ENCODE data around the gene SMIM43. TPM values are rescaled to one million over a fixed set of nuclear protein-coding genes. Genes with fewer than 3 reads are reported as not detected.

The SMIM43 gene
- total RNA-seq, 2 donors from 2014 or later, result not detected

DNA sequence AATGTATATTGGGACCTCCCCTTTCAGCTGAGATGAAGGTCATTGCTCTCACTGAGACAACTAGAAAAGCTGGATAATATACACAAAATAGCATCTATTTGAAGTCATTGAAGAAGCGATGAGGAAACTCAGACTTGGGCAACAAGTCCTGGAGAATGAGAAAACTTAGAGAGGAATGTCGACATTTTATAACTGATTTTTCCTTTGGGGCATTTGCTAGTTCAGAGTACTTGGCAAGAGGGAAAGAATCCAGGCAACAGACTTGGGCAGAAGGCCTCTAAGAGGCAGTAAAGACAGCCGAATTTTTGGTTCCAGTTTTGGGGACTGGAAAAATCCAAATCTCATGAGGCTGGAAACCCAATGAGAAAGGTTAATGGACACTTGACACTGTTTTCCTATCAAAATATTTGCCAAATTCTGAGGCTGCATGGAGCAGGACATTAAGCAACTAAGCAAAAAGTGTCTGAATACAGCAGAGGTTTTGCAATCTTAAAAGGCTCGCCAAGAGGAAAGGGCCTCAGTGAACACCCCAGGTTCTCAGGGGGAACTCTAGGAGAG lies 47.2 kb downstream of the SMIM43 start:
- no peaks in the 10 kb centered on the region for H3K4me1 Mint-ChIP-seq (ENCODE audit: low read depth)
- no peak overlapping the region for H3K27ac Mint-ChIP-seq
- DNase-seq, result no peak
- peaks cover 39% of the 10 kb centered on the region for H3K27me3 Mint-ChIP-seq (ENCODE audit: low read depth)
- H3K4me3 Mint-ChIP-seq, result no peak overlapping the region
- H3K9me3 Mint-ChIP-seq, result no peaks in the 10 kb centered on the region
- ATAC-seq (replicated peaks in 1 of 2), result no peak
- no peaks in the 10 kb centered on the region for H3K36me3 Mint-ChIP-seq (ENCODE audit: insufficient read depth in 2 of 2)

DNA sequence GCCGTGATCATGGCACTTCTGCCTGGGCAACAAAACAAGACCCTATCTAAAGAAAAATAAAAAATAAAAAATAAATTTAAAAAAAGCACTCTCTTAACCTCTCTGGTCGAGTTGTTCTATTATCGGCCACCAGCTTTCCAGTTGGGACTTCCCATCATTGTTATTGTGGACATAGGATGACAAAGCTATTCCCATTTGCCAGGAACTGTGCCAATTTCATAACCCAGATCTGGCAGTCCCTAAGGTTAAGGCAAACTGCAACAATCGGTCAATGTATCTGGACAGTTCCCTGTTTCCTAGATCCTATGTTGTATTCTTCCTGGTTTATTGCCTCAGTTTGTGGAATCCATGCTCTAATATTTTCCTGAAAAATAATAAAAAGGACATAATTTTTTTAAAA lies 50.4 kb downstream of the SMIM43 start:
- H3K36me3 Mint-ChIP-seq (ENCODE audit: insufficient read depth in 2 of 2), result peaks cover 0 to 2% of the 10 kb centered on the region in 2 donors
- ATAC-seq (replicated peaks in 1 of 2) (no peak), DNase-seq (no peak)
- no peak overlapping the region for H3K27ac Mint-ChIP-seq
- no peak overlapping the region for H3K4me3 Mint-ChIP-seq
- H3K27me3 Mint-ChIP-seq (ENCODE audit: low read depth), result peaks cover 57% of the 10 kb centered on the region
- peaks cover 23% of the 10 kb centered on the region for H3K4me1 Mint-ChIP-seq (ENCODE audit: low read depth)
- no peaks in the 10 kb centered on the region for H3K9me3 Mint-ChIP-seq

DNA sequence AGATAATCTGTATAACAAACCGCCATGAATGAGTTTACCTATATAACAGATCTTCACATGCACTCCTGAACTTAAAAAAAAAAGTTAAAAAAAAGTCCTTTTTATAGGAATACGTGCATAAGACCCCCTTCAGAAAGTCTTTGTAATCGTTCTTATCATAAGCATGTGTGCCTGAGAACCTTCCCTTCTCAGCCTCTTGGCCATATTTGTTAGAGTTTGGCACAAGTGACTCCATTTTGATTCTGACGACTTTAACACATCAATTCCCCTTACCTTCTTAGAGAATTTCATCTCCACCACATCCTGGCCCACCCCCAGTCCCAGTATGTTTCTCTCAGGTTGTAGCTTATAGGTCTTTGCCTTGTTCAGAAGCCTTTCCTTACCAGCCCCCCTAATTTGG lies 52.2 kb downstream of the SMIM43 start:
- Mint-ChIP-seq H3K27me3 (ENCODE audit: low read depth) (peaks cover 69% of the 10 kb centered on the region), H3K36me3 (ENCODE audit: insufficient read depth in 2 of 2) (peaks cover 0 to 2% of the 10 kb centered on the region in 2 donors), H3K9me3 (no peaks in the 10 kb centered on the region), H3K4me3 (no peak overlapping the region), H3K27ac (no peak overlapping the region), H3K4me1 (ENCODE audit: low read depth) (peaks cover 33% of the 10 kb centered on the region)
- ATAC-seq (replicated peaks in 1 of 2) (no peak), DNase-seq (no peak)

DNA sequence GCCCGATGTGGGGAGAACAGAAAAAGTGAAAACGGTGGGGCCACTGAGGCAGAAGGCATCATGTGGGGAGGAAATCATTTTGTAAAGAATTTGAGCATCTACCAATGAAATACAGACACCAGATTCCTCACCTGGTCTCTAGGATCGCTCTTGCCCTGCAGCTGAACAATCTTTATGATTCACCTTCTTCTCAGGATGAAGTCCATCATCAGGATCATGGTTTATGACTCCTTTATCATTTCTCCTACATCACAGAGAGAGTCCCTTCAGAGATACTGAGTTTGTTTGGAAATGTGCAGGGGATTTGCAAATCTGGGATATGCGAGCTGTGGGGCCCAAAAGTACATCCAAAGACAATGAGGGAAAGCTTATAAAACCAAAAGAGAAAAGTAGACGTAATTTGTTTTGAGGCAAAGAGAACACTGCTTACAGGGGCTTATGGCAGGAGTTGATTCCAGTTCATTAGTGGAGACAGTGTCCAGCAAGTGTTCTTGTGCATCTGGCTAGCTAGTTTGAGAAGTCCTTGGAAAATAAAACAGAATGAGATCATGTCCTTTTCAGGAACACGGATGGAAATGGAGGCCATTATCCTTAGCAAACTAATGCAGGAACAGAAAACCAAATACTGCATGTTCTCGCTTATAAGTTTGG lies 52.8 kb downstream of the SMIM43 start:
- H3K36me3 Mint-ChIP-seq (ENCODE audit: insufficient read depth in 2 of 2), result peaks cover 0 to 2% of the 10 kb centered on the region in 2 donors
- H3K4me1 Mint-ChIP-seq (ENCODE audit: low read depth), result peaks cover 39% of the 10 kb centered on the region
- DNase-seq (no peak), ATAC-seq (replicated peaks in 1 of 2) (no peak)
- no peak overlapping the region for H3K27ac Mint-ChIP-seq
- no peaks in the 10 kb centered on the region for H3K9me3 Mint-ChIP-seq
- H3K27me3 Mint-ChIP-seq (ENCODE audit: low read depth), result peaks cover 67% of the 10 kb centered on the region
- H3K4me3 Mint-ChIP-seq, result peak overlapping the region in 1 of 2 donors; percentile 65

DNA sequence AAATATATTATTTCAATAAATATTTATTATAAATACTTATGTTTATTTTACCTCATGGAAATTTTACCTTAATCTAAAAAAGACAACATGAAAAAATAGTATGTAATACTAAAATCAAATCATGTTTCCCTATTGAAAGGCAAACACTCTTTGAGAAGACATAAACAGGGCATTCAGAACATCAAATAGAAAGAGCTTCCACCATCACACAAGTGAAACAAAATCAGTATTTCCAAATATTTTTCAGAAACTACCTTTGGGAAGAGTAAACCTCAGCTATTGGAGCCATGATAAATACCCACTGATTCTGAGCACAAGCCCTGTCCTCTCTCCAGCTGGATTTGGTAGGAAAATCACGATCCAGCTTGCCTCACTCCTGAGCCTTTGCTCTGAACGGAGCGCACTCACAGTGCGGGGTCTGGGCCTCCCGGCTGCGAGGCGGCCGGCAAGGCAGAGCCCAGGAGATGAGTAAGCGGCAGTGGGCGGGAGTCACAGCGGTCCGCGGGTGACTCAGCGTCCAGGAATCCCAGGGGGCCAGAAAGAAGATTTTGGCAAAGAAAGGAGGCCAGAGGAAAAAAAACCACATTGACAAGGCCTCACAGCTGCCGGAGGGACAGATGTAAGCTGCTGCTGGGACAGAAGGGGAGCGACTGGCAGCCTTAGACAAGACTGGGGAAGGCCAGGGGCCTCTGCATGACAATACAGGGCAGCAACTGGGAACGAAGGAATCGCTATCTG lies 53.5 kb downstream of the SMIM43 start:
- ATAC-seq (replicated peaks in 1 of 2), result peak; percentile 58 to 59
- Mint-ChIP-seq H3K27me3 (ENCODE audit: low read depth) (peaks cover 60% of the 10 kb centered on the region), H3K4me3 (peak overlapping the region; percentile 53 to 65), H3K36me3 (ENCODE audit: insufficient read depth in 2 of 2) (peaks cover 0 to 2% of the 10 kb centered on the region in 2 donors), H3K27ac (no peak overlapping the region), H3K9me3 (no peaks in the 10 kb centered on the region), H3K4me1 (ENCODE audit: low read depth) (peaks cover 46% of the 10 kb centered on the region)
- peak; percentile 66 to 76 for DNase-seq

DNA sequence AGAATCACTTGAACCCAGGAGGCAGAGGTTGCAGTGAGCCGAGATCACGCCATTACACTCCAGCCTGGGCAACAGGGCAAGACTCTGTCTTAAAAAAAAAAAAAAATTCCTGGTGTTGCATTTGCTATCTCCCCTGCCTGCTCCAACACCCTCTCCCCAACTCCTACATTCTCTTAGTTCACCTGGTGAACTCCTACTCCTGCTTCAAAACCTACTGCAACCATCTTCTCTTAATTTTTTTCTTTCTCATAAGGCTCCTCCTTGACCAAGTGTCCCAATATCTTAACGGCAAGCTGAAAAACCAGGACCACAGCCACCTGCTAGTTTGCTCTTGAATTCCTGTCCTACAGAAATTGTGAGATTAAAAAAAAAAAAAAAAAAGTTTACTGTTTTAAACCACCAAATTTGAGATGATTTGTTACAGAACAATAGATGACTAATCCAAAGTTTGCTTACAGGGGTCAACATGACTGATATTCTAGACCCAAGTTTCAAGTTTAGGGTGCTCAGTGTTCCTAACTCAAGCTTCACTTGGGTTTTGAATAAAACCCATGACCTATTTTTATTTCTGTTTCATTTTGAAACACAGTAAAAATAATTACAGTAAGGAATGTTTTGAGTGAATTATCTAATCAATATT lies 55.1 kb downstream of the SMIM43 start:
- no peak overlapping the region for H3K27ac Mint-ChIP-seq
- DNase-seq, result no peak
- H3K27me3 Mint-ChIP-seq (ENCODE audit: low read depth), result peaks cover 45% of the 10 kb centered on the region
- peak overlapping the region in 1 of 2 donors; percentile 13 for H3K4me3 Mint-ChIP-seq
- no peak for ATAC-seq (replicated peaks in 1 of 2)
- H3K4me1 Mint-ChIP-seq (ENCODE audit: low read depth), result peaks cover 49% of the 10 kb centered on the region
- H3K36me3 Mint-ChIP-seq (ENCODE audit: insufficient read depth in 2 of 2), result peaks cover 0 to 2% of the 10 kb centered on the region in 2 donors
- no peaks in the 10 kb centered on the region for H3K9me3 Mint-ChIP-seq

Other genes with a start within 250 kb of the SMIM43 start
- 100 to 1,000 TPM in 1 of 2 donors, 10 to 100 TPM in 1; 64.1 to 110 TPM for gene ANXA5, start 68.2 kb downstream of the SMIM43 start, total RNA-seq
- gene EXOSC9, start 36.2 kb upstream of the SMIM43 start, total RNA-seq, result 10 to 100 TPM; 52.7 to 70.0 TPM
- gene CCNA2, start 58.7 kb upstream of the SMIM43 start, total RNA-seq, result 10 to 100 TPM; 69.0 to 74.8 TPM
- gene BBS7, start 105.3 kb upstream of the SMIM43 start, total RNA-seq, result 10 to 100 TPM; 13.6 to 14.0 TPM
- under 1 TPM; 0.46 to 0.51 TPM for gene TRPC3, start 186.9 kb upstream of the SMIM43 start, total RNA-seq

Data from activated T-cell treated with anti-CD3 and anti-CD28 coated beads, Interleukin-2, amount 50 U/mL, for 72 hours (primary cell).